Esophagus muscularis mucosa (tissue), 3 donors: ENCODE results near the gene NCOR1.
"Not testable (repeated sequence)": the region's sequence is repeated elsewhere in the genome, so short reads cannot be mapped to it uniquely, and the experiment has no call there.

Experiments used
- CTCF ChIP-seq, 3 experiments: fragments of 200-600 bp in 2 of 3; fragments of 450-650 bp in 1 of 3; sonication (generic) in 2 of 3; IDR thresholded peaks; one replicate each; pipeline ENCODE4 v1.5.1; 2017 to 2019; ENCODE audit warnings: antibody characterized with exemption in 3 of 3, mild to moderate bottlenecking in 2 of 3, moderate library complexity in 1 of 3
- POLR2A ChIP-seq: fragments of 450-650 bp; IDR thresholded peaks from one replicate; pipeline ENCODE4 v1.6.1; 2017; ENCODE audit warnings: antibody characterized with exemption, moderate library complexity, mild to moderate bottlenecking, low read depth
- POLR2AphosphoS5 ChIP-seq, 2 donors: sonication (generic); formaldehyde crosslinking; IDR thresholded peaks; one replicate each; pipeline ENCODE4 v1.6.1; 2017; ENCODE audit warnings: antibody characterized with exemption in 2 of 2

- TF ChIP-seq CTCF (IDR thresholded peaks at IDR 0.05); POLR2AphosphoS5 (IDR thresholded peaks at IDR 0.05); POLR2A: not testable (repeated sequence)
Measured at GRCh38 chr17:16194307-16194835, 21.0 kb downstream of the NCOR1 start.
